D341Med (cell line): ENCODE data around the gene PDLIM5.
"Not testable (repeated sequence)": the region's sequence is repeated elsewhere in the genome, so short reads cannot be mapped to it uniquely, and the experiment has no call there.

ENCODE experiments used
- DNase-seq: peaks from one replicate; pipeline ENCODE4 v3.0.0; 2012; ENCODE audit warnings: low spot score

Gene PDLIM5

DNA sequence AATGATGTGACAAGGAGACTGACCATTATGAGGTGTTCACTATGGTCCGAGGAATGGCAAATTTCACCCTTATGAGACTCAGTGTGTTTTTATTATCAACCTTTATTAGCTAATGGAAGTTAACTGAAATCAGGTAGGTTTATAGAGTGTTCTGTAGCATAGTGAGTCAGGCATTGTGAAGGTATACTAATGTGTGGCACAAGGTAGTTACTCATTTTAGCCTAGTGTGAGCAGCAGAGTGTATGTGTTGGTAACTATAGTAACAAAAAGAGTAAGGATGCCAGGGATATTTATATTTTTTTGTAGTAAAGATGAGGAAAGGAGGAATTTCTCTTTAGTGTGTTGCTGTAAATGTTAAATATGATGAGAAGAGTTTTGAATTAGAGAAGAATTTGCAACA, 12.0 kb downstream of the PDLIM5 start:
- DNase-seq, result no peak

DNA sequence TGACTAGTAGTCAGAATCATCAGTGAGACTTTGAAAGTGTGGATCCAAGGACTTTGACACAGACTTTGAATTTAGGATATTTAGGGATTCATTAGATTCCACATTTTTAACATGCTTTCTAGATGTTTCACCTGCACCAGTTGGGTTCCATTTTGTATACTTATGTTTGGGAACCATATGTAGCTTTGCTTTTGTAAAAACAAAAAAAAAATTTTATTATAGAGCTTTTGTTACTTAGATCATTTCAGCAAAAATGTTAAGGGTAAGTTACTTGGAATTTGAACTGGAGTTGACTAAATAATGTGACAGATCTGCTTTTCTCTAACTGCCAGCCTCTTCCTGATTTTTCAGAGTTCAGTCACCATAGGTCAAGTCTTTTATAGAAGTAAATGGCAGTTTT, 14.6 kb downstream of the PDLIM5 start:
- DNase-seq, result no peak

DNA sequence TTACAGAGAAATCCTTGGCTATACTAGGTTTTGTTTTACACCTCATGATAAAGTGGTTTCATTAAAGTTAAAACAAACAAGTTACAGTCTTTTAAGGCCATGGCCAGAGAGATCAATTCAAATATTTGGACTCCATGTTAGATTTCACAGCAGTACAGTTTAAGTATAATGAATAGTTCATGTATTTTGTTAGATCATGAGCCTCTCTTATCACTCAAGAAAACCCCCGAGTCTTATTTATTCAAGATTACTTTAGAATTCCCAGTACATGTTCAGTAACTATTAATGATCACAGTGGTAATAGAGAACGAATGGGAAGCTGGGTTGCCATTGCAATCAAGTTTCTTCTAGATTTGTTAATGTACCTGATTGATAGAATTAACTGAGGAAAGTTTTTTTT, 15.2 kb downstream of the PDLIM5 start:
- no peak for DNase-seq

DNA sequence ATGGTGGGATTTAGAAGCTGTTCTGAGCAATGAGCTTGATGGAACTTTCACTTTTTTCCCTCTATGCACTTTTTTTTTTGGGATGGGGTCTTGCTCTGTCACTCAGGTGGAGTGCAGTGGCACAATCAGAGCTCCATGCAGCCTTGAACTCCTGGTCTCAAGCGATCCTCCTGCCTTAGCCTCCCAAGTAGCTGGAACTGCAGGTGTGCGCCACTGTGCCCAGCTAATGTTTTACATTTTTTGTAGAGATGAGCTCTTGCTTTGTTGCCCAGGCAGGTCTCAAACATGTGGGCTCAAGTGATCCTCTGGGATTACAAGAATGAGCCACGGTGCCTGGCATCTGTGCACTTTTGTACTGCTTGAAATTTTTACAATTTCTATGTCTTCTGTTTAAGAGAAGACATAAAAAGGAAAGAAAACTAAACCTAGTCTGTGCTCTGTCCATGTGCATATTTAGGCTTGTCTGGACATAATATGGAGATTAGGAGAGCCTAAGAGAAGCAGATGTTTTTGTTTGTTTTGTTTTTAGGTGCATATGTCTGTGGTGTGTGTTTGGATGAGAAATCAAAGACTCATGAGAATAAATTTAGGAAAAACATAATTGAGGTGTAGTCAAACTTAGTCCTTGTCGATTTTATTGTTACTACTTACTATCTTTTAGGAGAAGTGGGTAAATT, 16.5 kb downstream of the PDLIM5 start:
- no peak for DNase-seq

DNA sequence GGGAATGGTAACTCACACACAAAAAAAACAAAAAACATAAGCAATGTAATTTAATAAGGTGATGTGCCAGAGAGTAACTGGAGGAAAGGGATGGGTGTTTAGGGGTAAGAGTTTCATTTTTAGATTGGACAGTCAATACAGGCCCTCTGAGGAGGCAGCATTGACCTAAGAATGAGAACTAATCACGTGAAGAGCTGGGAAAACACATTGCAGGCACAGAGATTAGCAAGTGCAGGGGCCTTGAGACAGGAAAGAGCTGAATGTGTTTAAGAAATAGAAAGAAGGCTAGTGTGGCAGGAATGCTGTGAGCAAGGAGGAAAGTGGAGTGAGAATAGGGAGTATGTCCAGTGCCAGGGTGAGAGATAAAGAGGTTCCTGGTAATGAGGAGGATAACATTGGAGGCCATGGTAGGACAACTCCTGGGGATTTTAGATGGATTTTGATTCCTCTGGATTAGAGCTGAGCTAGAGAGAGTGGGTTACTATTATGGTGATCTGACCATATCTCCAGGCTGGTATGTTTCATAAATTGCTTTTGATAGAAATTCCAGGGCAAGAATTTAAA, 17.6 kb downstream of the PDLIM5 start:
- DNase-seq, result no peak

DNA sequence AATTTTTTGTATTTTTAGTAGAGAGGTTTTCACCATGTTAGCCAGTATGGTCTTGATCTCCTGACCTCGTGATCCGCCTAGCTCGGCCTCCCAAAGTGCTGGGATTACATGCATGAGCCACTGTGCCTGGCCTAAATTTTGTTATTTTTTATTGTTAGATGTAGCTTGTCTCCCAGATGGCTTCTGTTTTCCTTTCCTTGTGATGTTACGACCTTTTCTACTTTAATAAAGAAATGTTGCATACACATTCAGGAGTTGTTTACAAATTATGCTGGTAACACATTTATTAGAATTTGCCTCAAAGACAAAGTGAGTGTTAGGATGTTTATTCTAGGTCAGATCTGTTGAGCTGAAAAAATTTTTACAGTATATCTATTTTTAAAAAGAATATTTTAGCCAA, 18.4 kb downstream of the PDLIM5 start:
- no peak for DNase-seq

DNA sequence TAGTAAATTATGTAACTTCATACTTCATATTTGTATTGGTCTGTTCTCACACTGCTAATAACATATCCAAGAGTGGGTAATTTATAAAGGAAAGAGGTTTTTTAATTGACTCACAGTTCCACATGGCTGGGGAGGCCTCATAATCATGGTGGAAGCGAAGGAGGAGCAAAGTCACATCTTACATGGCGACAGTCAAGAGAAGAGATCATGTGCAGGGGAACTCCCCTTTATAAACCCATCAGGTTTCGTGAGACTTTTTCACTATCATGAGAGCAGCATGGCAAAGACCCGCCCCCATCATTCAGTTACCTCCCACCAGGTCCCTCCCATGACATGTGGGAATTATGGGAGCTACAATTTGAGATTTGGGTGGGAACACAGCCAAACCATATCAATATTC, 19.0 kb downstream of the PDLIM5 start:
- not testable (repeated sequence) for DNase-seq

DNA sequence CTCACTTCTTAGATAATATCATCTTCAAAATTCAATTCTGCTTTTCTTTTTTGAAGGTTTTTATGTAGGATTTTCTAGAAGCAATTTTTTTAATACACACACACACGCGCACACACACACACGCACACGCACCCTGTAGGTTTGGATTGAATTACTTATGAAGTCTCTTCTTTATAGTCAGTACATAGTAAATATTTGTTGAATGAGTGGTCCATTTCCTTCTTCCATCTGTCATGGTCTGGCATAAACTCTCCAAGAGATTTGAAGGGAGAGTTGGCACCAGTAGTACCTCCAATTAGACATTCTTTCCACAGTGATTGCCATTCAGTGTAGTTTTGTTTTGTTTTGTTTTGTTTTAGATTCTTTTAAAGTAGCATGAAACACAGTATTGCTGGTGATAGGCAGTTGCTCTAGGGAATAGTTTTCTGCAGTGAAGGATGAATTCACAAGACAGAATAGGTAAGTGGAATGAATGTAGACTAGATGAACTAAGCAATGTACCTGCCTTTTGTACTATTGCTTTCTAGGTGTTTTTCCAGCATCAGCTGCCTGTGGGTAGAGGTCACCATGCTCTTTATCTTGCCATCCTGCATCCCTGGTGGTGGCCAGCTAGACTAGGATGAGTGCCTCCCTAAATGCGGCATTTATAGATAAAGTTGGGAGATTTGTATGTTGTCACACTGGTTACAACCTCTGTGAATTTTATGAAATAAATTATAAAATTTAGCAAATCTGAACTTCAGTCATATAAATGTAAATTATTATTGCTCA, 20.5 kb downstream of the PDLIM5 start:
- no peak for DNase-seq

DNA sequence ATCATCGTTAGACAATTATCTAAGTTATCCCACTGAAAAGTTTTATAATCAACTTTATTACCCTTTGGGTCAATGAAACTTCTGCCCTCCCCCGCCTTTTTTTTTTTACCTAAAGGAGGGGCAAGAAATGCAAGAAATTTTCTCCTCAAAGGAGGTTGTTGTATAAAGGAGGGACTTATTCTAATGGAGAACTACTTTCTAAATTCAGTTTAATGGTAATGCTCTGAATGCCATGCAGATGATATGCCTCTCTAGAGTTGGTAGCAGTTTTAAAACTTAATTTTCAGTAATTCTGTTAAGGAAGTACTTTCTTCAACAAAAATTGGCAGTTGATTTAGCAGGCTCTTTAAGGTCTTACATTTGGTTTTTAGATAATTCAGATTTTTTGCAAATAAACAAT, 23.3 kb downstream of the PDLIM5 start:
- DNase-seq, result no peak

DNA sequence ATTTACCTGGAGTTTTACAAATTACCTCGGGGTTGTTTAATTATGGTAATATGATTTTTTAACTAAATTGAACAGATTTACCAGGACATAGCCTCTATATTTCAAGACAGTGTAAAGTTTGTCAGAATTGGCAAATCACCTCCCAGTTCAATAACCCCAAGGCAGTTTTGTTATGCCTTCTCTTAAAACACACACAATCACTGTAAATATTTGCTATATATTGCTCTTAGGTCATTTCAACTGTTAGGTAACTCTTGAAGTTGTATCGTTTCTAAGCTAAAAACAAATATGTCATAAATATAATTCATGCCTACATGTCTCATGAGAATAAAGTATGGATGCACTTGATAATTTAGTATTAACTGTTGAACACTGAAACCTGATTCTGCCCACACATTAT, 24.1 kb downstream of the PDLIM5 start:
- DNase-seq, result no peak

DNA sequence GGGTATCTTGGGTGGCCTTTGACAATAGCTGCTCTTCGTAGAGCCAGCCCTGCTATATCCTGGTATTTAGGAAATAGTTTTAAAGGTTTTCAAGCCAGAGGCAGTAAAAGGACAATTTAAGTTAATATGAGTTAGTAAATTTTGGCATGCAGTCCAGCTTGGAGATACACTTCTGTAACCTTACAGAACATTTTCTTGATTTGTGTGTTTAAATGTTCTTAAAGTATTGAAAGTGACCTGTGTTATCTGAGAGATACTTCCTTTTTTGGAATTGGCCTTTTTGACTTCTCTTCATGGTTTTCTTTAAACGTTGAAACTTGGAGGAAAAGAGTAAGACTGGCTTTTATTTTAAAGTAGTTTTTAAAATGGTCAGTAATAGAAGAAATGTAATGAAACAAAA, 25.5 kb downstream of the PDLIM5 start:
- DNase-seq, result no peak

DNA sequence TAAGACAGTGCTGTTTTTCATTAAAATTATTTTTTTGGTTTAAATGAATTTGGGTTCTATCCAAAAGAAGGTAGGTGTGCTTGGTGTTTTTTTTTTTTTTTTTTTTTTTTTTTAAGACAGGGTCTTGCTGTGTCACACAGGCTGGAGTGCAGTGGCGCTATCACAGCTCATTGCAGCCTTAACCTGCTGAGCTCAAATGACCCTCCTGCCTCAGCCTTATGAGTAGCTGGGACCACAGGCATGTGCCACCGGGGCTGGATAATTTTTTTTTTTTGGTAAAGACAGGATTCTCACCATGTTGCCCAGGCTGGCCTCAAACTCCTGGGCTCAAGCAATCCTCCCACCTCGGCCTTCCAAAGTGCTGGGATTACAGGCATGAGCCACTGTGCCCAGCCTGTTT, 27.1 kb downstream of the PDLIM5 start:
- DNase-seq, result not testable (repeated sequence)

DNA sequence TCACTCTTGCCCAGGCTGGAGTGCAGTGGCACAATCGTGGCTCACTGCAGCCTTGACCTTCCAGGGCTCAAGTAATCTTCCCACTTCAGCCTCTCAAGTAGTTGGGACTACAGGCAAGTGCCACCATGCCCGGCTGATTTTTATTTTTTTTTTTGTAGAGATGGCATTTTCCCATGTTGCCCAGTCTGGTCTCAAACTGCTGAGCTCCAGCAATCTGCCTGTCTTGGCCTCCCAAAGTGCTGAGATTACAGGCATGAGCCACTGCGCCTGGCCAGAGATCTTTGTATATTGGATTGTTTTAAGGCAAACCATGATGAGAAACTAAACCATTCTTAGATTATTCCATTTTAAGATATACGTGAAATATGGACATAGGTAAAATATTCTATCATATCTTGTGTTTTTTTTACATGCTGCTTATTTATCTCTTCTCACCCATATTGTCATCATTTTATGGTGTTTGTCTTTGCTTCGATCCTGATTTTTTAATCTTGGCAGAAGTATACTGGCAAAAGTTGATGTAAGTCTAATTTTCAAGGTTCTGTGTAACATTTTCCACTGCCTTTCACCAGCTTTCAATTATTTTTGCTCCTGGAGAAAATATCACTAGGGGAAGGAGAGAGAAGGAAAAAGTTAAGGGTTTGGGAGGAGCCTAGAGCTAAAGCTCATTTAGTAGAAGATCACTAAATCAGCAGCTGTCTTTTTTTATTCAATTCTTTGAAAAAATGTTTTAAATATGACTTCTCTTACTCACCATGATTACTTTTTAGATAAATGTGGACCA, 27.8 kb downstream of the PDLIM5 start:
- DNase-seq, result no peak

DNA sequence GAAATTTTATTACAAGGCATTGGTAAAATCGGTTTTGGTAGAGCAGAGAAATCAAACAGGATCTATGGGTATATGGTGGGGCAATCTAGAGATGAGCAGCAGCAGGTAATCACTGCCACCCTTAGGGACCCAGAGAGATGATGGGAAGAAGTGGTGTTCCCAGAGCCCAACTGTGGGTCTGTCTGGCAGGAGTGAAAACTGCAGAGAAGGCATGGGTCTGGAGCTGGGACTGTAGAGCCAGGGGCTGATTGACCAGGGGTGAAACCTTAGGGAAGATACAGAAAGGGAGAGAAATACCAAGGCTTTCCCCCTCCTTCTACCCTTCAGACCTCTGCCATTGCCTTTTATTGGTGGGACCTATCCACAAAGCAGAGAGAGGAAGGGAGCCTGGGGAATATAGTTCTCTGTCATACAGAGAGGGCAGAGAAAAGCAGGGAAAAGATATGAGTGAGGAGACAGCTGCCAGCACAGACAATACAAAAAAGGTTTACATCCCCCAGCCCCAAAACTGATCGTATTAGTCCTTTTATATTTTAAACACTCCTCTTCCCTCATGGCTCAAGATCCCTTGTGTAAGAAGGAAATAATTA, 28.7 kb downstream of the PDLIM5 start:
- peak; percentile 12 for DNase-seq

DNA sequence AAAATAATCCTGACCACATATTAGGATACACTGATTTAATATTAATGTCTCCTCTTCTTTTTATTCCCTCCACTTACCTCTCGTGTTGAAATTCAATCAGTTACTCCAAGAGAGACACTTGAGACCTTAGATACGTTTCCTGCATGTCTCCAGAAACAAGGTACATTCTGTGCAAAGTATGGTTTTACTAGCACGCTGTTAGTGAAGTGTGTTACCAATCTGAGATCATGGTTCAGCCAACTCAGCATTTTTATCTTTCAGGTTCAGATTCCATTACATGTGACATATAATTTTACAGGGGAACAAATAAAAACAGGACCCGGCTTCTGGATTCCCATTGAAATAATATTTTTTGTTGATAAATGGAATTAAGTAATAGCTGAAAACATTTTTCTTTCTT, 32.2 kb downstream of the PDLIM5 start:
- no peak for DNase-seq

DNA sequence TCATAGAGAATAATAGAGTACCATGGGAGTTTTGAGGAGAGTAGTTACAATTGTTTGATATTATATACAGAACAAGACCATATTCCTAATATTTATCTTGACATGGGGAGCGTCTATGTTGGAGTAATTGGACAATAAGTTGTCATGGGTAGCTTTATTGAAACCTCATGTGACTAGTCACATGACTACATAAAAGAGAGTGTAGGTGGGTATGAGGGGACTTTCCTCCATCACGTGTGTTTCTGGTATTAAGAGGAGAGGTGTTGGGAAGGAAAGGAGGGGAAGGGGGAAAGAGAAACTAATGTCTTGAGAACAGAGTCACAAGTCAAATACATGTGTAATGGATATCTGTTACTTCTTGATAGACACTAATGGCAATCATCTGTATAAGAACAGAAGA, 33.1 kb downstream of the PDLIM5 start:
- no peak for DNase-seq

DNA sequence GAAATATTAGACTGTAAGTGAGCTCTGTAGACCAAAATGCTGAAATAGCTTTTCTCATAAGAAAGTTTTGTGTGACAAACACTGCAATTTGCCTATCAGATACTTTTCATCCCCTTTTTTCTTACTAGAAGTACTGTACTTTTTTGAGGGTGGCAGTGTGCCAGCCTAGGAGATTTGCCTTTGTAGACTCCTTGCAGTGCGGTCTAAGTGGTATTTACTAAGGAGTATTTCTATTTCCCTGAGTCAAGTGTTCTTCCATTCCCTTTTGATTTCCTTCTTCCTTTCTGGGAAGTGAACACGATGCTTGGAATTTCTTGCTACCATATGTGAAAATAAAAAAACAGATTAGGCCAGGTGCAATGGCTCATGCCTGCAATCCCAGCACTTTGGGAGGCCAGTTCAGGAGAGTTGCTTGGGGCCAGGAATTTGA, 34.6 kb downstream of the PDLIM5 start:
- no peak for DNase-seq

DNA sequence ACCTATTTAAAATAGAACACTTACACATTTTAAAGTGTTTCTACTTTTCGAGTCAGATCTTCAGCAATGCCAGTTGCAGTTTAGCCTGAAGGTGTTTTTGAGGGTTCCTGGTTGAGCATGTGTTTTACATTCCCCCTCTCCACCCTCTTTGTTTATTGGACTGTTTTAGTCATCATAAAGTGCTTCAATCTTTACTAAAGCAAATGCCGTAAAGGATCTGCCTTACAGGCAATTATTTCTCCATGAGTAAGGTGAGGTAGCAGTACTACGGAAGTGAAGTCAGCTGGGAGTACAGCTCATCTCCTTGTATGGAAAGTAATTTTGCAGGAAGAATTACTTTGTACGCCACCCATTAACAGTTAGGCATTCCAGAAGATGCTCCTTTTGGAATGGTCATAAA, 36.9 kb downstream of the PDLIM5 start:
- DNase-seq, result no peak

DNA sequence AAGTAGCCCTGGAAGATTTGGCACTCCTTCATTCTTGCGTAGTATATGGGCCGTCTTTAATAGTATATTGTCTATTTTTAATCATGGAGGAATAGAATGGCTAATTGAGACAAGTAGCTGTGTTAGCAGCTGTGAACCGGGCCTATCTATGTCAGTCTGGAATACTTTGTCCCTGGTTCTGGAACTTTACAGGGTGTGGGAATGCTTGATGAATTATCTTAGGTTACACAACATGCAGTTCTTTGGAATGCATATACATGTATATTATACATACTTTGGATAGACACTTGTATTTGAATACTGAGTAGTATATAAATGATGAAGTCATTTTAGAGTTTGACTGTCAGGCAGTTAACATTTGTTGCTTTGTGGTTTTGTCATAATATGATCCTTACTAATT, 37.4 kb downstream of the PDLIM5 start:
- no peak for DNase-seq

DNA sequence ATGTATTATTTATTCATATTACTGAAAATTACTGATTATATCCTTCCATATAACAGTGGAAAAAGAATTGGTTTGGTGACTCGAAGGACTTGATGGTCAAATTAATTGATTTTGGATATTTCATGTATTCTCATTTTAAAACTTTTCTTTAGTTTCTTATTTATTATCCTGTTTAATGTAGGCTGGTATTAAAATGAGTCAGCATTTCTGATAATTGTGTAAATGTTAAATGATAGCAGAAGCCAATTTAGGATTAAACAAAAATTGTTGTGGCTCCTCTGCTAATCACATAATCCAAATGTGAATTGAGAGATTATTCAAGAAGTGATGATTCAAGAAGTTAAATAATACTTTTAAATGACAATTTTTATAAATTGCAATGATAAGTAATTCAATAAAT, 38.7 kb downstream of the PDLIM5 start:
- no peak for DNase-seq

DNA sequence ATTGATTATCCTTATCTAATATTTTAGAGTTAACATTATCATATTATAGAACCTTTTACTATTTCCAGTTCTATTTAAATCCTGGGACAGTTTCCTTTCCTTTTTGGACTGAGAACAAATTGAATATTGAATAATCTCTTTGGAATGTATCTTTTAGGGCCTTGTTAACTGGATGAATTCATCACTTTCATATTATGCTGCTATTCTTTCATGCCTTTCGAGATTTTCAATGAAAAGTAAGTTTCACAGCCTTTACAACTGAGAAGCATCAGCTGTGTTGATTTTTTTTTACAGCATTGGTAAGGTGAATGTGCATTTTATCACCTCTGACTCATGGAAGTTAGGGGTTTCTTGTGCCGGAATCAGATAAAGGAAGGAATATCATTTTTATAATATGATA, 39.6 kb downstream of the PDLIM5 start:
- DNase-seq, result no peak

DNA sequence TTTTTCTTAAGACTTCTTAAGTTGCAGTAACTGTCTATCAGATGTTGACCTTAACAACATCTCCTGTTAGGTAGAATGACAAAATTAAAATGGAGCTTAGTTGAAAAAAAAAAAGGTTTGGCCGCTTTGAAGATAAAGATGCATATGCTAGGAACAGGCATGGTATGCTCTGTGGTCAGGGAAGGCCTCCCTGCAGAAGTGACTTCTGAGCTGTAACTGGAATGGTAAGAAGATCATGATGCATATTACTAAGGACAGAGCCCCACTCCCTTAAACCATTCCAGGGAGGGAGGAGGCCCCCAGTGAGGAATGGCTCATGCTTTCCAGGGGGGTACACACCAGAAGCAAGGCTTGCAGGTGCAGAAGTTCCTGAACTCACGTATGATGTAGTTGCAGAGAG, 43.7 kb downstream of the PDLIM5 start:
- no peak for DNase-seq
